ENCODE measurements around the gene KHDC1. TPM values are rescaled to one million over a fixed set of nuclear protein-coding genes. Genes with fewer than 3 reads are reported as not detected.

Gene KHDC1
- total RNA-seq, 1 donor from 2014 or later = 7.0 TPM

DNA sequence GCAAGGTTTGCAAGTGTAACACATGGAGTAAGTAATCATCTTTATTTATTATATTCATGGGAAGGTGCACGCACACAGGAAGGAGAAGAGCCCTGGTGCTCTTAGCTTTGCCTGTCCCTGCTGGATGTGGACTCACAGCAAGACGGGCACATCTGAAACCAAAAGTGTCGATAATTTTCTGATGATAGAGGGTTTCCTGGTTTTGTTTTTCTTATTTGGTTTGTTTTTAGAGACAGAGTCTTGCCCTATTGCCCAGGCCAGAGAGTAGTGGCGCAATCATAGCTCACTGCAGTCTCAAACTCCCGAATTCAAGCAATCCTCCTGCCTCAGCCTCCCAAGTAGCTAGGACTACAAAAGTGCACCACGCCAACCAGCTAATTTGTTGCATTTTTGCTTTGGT, 29.9 kb downstream of the KHDC1 start:
- no peaks in the 10 kb centered on the region for H3K4me1 ChIP-seq
- H3K27ac ChIP-seq = no peak overlapping the region
- no peaks in the 10 kb centered on the region for H3K36me3 ChIP-seq
- Mint-ChIP-seq H3K4me3 (no peak overlapping the region), H3K27ac (no peak overlapping the region), H3K4me1 (no peaks in the 10 kb centered on the region), H3K27me3 (ENCODE audit: insufficient read depth, low read depth) (peaks cover 3% of the 10 kb centered on the region), H3K9me3 (no peaks in the 10 kb centered on the region), H3K36me3 (no peaks in the 10 kb centered on the region)
- no peak overlapping the region for H2AFZ ChIP-seq (replicated peaks)
- H3K9ac ChIP-seq = no peak overlapping the region
- TF ChIP-seq EZH2 (IDR thresholded peaks at IDR 0.05) (no peak), EZH2phosphoT487 (IDR thresholded peaks at IDR 0.05) (no peak)
- TF ChIP-seq, protein P1, sequence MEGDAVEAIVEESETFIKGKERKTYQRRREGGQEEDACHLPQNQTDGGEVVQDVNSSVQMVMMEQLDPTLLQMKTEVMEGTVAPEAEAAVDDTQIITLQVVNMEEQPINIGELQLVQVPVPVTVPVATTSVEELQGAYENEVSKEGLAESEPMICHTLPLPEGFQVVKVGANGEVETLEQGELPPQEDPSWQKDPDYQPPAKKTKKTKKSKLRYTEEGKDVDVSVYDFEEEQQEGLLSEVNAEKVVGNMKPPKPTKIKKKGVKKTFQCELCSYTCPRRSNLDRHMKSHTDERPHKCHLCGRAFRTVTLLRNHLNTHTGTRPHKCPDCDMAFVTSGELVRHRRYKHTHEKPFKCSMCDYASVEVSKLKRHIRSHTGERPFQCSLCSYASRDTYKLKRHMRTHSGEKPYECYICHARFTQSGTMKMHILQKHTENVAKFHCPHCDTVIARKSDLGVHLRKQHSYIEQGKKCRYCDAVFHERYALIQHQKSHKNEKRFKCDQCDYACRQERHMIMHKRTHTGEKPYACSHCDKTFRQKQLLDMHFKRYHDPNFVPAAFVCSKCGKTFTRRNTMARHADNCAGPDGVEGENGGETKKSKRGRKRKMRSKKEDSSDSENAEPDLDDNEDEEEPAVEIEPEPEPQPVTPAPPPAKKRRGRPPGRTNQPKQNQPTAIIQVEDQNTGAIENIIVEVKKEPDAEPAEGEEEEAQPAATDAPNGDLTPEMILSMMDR (IDR thresholded peaks at IDR 0.05) = no peak
- no peak overlapping the region for H3K4me3 ChIP-seq
- H3K27me3 ChIP-seq = no peaks in the 10 kb centered on the region
- H3K79me2 ChIP-seq (ENCODE audit: low read depth) = no peaks in the 10 kb centered on the region
- no peak for DNase-seq (ENCODE audit: low spot score)
- no peaks in the 10 kb centered on the region for H3F3A ChIP-seq (ENCODE audit: low read depth)
- H3K9me3 ChIP-seq (ENCODE audit: low read depth) = no peaks in the 10 kb centered on the region
- no peaks in the 10 kb centered on the region for H4K20me1 ChIP-seq (ENCODE audit: low read depth)
- no peak overlapping the region for H3K4me2 ChIP-seq

DNA sequence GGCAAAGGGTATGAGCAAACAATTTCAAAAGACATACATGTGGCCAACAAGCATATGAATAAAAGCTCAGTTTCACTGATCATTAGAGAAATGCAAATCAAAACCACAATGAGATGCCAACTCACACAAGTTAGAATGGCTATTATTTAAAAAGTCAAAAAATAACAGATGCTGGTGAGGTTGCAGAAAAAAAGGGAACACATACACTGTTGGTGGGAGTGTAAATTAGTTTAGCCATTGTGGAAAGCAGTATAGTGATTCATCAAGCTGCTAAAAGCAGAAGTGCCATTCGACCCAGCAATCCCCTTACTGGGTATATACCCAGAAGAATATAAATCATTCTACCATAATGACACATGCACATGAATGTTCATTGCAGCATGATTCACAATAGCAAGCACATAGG, 31.0 kb downstream of the KHDC1 start:
- no peaks in the 10 kb centered on the region for H3K36me3 ChIP-seq
- H3K79me2 ChIP-seq (ENCODE audit: low read depth) = no peaks in the 10 kb centered on the region
- Mint-ChIP-seq H3K27ac (no peak overlapping the region), H3K4me3 (no peak overlapping the region), H3K4me1 (no peaks in the 10 kb centered on the region), H3K9me3 (no peaks in the 10 kb centered on the region), H3K36me3 (no peaks in the 10 kb centered on the region), H3K27me3 (ENCODE audit: insufficient read depth, low read depth) (peaks cover 3% of the 10 kb centered on the region)
- no peaks in the 10 kb centered on the region for H3F3A ChIP-seq (ENCODE audit: low read depth)
- no peak for DNase-seq (ENCODE audit: low spot score)
- no peak overlapping the region for H3K4me3 ChIP-seq
- H3K4me2 ChIP-seq = no peak overlapping the region
- TF ChIP-seq, protein P1 (IDR thresholded peaks at IDR 0.05) = no peak
- no peak for TF ChIP-seq EZH2phosphoT487 (IDR thresholded peaks at IDR 0.05)
- no peak for TF ChIP-seq EZH2 (IDR thresholded peaks at IDR 0.05)
- no peaks in the 10 kb centered on the region for H3K9me3 ChIP-seq (ENCODE audit: low read depth)
- no peaks in the 10 kb centered on the region for H4K20me1 ChIP-seq (ENCODE audit: low read depth)
- H2AFZ ChIP-seq (replicated peaks) = no peak overlapping the region
- H3K27ac ChIP-seq = no peak overlapping the region
- H3K4me1 ChIP-seq = no peaks in the 10 kb centered on the region
- H3K9ac ChIP-seq = no peak overlapping the region
- H3K27me3 ChIP-seq = no peaks in the 10 kb centered on the region

DNA sequence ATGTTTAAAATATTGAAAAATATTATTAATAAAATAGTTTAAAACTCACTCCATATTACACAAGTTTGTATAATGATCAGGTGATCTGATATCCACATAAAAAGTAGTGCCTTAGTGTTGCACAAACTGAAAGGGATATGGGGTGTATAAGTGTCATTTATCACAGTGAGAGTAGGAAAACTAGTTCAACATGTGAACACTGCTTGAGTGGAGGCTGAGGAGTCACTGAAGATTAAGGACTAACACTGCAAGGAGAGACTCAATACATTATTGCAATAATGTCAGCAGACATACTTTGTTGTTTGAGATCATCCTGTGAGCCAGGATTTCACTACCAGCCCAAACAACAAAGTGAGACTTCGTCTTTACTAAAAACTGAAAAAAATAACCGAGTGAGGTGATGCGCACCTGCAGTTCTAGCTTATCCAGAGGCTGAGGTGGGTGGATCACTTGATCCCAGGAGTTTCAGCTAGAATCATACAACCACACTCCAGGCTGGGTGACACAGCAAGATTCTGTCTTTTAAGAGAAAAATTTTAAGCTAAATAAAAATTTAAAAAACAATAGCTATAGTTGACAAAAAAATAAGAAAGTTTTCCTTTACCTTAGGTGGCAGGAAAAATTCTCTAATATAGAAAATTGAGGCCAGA, 35.3 kb downstream of the KHDC1 start:
- Mint-ChIP-seq H3K9me3 (peaks cover 5% of the 10 kb centered on the region), H3K4me3 (no peak overlapping the region), H3K27ac (no peak overlapping the region), H3K27me3 (ENCODE audit: insufficient read depth, low read depth) (peaks cover 8% of the 10 kb centered on the region), H3K36me3 (no peaks in the 10 kb centered on the region), H3K4me1 (no peaks in the 10 kb centered on the region)
- TF ChIP-seq, protein P1 (IDR thresholded peaks at IDR 0.05) = no peak
- TF ChIP-seq EZH2phosphoT487 (IDR thresholded peaks at IDR 0.05) (no peak), EZH2 (IDR thresholded peaks at IDR 0.05) (no peak)
- Histone ChIP-seq H3K79me2 (ENCODE audit: low read depth) (no peaks in the 10 kb centered on the region), H4K20me1 (ENCODE audit: low read depth) (no peaks in the 10 kb centered on the region), H3K4me3 (no peak overlapping the region), H3K4me2 (no peak overlapping the region), H3K9me3 (ENCODE audit: low read depth) (no peaks in the 10 kb centered on the region), H2AFZ (replicated peaks) (no peak overlapping the region), H3K27ac (no peak overlapping the region), H3K4me1 (no peaks in the 10 kb centered on the region), H3K9ac (no peak overlapping the region), H3F3A (ENCODE audit: low read depth) (no peaks in the 10 kb centered on the region), H3K36me3 (no peaks in the 10 kb centered on the region), H3K27me3 (no peaks in the 10 kb centered on the region)
- DNase-seq (ENCODE audit: low spot score) = no peak

Data from neural progenitor cell (in vitro differentiated cells).